ENCODE measurements around the gene SKIL.
A peak's percentile ranks its signal among the peaks of the same experiment; 100 is the strongest.

The SKIL gene

DNA sequence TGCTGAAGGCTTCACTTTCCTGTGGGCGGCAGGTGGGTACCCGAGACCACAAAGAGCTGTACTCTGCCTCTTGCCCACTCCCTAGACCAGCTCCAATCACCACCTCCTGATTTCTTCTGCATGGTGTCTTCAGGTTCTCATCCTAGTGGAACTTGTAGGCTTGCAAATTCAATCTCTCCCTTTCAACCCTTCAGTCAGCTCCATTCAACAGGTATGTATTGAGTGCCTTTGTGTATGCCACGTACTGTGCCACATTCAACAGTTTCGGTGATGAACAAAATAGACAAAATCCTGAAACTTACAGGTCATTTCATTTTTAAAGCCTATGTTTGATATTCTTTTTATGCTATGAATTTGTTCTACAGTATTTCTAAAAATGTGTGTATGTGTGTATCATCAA, 55.8 kb downstream of the SKIL start:
- no peak for DNase-seq

GRCh38 chr3:170414202-170414663, 56.7 kb downstream of the SKIL start:
- DNase-seq = peak; percentile 76

DNA sequence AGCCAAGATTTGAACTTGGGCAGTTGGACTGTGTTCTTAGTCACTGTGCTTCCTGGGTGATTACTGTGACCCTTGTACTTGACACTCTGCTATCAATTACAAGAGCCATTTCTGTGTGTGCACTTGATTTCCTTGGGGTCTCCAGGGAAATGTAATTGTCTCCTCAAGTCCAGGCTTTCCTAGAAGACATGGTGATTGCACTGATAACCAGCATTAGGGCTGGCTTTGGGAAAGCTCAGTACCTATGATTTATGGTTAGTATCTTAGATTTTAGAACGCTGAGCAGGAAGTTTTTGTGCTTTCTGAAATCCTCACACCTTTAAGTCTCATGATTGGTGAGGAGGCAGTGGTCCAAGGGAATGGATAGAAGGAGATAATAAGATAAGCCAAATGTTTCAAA, 59.6 kb downstream of the SKIL start:
- DNase-seq = no peak

DNA sequence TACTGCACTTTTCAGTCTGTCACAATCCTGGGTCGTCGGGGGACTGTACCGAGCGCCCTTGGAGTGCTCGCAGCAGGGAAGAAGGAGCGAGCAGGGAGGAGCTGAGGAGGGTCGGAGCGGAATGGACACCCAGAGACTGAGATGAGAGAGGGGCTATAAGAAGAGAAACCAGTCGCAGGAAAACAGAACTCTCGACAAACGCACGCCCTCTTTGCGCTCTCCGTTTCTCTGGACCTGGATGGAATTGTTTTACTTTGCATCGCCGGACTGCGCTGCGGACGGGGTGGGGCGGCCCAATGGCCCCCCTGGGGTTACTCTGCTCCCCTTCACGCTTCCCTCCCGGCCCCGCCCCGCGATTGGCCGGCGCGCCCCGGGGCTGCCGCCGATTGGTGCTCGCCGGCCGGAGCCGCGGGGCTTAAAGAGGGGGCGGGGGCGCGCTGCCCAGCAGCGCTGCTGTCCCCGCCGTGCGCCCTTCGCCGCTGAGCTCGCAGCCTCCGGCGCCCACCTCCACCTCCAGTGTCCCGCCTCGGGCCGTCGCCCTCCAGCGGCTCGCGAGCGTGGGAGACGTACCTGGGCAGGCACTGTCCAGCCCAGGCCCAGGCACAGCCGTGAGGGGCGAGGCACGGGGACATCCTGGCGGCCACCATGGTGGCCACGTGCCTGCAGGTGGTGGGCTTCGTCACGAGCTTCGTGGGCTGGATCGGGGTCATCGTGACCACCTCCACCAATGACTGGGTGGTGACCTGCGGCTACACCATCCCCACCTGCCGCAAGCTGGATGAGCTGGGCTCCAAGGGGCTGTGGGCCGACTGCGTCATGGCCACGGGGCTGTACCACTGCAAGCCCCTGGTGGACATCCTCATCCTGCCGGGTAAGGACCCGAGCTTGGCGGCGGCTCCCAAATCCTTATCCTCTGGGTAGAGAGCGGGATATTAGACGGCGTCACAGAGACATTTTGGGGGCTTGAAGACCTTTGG, 61.2 kb downstream of the SKIL start, which contains the start of gene CLDN11:
TSS of gene CLDN11 (plus strand) at position 447 of the 977 bp plus-strand sequence. CDS start at position 646, 199 bp downstream.
- DNase-seq = peak; percentile 55

GRCh38 chr3:170419557-170420087, 62.1 kb downstream of the SKIL start:
- peak; percentile 64 for DNase-seq

DNA sequence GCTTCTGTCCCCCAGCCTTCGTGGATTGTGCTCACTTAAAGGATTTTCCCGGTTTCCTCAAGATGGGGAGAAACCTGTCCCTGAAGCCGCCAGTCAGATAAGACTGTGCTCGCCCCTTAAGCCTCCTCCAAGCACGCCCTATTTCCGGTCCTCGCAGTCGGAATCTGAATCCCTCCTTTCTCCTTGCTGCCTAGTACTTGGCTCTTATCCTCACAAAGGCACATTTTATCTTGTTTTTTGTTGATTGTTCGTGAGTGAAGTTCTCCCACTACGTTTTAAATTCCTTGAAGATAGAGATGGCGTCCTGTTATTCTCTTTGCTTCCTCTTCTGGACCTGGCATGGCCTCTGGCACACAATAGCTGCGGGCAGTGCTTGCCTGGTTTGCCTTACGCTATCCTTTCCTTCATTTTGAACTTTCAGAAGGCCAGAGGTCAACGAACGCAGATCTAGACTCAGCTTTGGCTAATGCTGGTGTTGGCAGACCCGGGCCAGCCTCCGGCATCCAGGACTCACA, 62.8 kb downstream of the SKIL start:
- DNase-seq = no peak

GRCh38 chr3:170421111-170421641, 63.7 kb downstream of the SKIL start:
- DNase-seq = no peak

DNA sequence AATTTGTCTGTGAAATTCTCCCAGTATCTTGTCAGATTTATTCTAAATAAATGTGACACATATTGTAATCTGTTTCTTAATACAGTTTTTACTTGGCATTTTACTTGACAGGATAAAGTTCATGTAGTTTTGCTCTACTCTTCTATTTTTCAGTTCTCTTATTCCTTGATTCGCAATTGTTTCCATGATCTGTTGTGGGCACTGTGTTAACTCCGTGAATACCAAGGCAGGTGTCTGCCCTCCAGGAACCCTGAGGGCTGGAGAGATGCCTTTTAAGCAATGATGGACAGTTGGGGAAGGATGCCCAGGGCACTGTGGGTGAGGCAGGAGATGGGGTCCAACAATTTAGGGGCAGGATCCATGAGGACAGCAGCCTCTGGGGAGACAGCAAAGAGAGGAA, 64.2 kb downstream of the SKIL start:
- no peak for DNase-seq

GRCh38 chr3:170423001-170423615, 65.6 kb downstream of the SKIL start:
- DNase-seq = no peak

DNA sequence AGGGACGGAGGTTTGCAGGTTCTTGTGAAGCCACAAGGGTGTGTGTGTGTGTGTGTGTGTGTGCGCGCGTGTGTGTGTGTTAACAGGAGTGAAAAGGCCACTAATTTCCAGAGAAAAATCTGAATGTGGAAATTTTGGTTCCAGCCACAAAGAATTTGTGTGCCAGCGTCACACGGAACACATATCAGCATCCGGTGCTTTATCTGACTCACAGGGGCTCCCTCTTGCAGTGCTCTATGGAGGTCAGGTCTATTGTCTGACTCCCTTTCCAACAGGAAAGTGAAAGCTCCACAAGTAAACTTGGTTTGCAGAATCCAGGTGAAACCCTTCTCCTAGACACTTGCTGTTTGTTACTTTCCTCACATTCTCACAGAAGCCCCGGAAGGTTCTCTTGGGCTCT, 67.4 kb downstream of the SKIL start:
- DNase-seq = no peak

GRCh38 chr3:170425491-170426239, 68.2 kb downstream of the SKIL start:
- DNase-seq = no peak

DNA sequence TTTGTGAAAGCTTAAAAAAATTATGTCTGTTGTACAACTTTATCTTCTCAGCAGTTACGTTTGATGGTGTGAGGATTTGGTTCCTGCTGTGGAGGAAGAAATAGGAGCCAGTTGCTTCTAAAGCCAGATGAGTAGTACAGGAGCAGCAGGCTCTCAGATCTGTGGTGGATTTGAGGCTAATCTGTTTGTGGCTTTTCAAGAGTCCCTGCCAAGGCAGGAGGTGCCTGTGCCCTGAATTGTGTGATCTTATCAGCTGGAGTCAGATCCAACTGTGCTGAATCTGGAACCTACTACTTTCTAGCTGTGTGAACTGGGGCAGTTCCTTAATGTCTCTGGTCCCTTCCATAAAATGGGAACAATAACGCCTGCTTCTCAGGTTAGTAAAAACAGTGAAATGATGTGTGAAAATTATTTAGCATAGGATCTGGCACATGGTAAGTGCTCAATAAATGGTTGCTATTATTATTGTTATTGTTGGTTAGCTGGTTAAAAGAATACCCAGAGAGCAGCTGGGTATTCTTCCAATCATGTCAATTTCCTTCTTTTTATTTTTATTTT, 68.8 kb downstream of the SKIL start:
- DNase-seq = no peak

GRCh38 chr3:170428095-170428494, 70.6 kb downstream of the SKIL start:
- DNase-seq = peak; percentile 7

DNA sequence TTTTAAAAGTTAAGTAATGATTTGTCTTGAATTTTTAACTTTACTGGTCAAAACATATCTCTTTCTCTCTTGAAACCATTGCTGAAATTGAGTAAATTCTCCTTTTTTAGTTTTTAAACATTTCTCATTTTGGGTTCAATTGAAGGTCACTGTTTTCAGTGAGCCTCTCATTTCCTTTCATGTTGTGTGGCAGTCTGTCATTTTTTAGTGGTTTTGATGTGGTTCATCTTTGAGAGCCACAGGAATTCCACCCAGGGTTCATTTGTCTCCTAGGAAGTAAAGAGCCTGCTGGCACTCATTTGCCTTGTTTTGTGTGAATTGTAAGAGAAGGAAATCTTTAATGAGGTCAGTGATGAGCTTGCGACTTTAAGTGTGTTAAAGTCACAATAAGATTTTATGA, 71.5 kb downstream of the SKIL start:
- DNase-seq = no peak

DNA sequence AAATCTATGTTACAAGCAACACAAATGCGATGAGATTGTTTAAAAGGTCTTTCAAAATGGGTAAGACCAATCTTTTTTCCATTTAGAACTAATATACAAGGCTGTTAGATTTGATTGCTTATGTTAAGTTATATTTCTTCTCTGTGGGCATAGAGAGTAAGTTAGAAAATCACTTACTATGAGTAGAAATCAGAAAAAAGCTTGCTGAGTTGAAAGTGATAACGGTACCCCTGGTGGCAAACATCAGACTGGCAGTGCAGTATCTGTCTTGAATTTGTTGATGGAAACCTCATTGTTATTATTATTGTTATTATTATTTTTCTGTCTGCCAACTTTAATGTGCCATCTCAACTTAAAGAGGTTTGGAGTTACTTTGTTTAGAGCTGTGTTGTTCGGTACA, 73.5 kb downstream of the SKIL start:
- DNase-seq = no peak

DNA sequence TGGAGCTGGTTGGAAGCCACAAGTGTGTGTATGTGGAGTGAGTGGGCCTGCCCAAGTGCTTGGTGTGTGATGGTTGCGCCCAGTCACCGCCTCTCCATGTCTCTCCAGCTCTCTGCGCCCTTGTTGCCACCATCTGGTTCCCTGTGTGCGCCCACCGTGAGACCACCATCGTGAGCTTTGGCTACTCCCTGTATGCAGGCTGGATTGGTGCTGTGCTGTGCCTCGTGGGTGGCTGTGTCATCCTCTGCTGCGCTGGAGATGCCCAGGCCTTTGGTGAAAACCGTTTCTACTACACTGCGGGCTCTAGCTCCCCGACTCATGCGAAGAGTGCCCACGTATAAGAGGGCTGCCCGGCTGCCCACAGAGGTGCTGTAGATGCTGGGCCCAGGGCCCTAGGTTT, 74.9 kb downstream of the SKIL start:
- DNase-seq = no peak

- DNase-seq = no peak
These were observed 79.2 kb downstream of the SKIL start for GRCh38 chr3:170436697-170437096.

- DNase-seq = no peak
These were observed 79.7 kb downstream of the SKIL start for GRCh38 chr3:170437176-170437575.

DNA sequence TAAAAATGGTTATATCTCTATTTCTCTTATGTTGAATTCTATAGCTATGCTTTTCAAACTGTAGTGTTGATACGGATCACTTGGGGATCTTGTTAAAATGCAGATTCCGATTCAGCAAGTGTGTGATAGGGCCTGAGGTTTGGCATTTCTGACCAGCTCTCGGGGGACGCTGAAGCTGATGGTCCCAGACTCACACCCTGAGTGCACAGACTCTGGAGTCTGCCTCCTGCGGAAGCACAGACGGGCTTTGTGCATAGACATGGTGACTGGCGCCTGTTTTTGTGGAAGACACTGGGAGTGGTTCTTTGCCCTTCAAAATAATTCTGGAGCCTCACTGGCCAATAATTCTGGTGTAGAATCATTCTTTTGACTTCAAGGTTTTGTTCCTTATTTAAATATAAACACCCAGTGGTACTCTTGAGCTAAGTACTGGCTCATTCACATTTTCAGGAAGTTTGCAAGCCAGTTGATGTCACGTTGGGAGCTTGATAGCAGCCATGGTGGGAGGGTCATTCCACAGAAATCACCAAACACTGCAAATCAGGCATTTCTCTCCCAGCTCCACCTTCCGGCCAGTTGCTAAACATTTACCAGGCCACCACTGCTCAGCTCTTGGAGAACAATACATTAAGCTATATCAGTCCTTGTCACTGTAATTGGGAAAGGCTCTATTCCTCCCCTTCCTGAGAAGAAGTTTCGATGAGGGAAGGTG, 80.3 kb downstream of the SKIL start:
- DNase-seq = no peak

DNA sequence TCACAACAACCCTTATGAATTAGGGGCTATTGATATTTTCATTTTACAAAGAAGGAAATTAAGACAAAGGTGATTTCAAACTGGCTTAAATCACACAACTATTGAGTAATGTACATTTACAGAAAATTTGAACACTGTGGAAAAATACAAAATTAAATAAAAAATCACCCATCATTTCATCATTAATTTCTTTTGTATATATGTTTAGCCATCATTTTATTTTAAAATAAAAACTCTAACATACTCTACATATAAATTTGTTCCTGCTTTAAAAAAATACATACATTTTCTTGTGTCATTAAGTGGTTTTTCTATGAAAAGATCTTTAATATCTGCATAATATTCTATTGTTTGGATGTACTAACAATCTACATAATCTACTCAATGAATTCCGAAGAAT, 81.3 kb downstream of the SKIL start:
- no peak for DNase-seq

- DNase-seq = peak; percentile 11
These were observed 82.8 kb downstream of the SKIL start for GRCh38 chr3:170440344-170440743.

DNA sequence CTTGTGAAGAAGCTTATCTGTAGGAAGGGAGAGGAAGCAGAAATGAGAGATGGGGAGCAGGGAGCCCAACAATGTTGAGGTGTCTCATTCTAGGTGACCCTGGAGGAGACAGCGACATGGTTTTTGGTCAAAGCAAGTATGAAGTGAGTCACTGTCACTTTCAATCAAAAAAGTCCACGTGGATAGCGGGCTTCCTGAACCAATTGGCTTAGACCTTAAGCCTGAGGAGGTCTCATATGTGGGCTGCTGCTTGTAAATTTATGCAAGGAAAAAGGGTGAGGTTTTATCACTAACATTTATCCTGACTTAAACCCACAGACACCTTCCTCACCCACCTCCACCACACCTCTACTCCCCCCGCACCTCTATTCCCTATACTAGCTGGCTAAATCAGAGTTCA, 83.9 kb downstream of the SKIL start:
- DNase-seq = no peak

Data from DMS53 (cell line).